ENCODE data around the gene TSPAN3.

Gene TSPAN3

GRCh38 chr15:77083381-77084160 is 12.7 kb upstream of the TSPAN3 start:
- DNase-seq: peak; percentile 88

- DNase-seq: no peak
Observed at GRCh38 chr15:77081971-77082370, 11.1 kb upstream of the TSPAN3 start.

DNA sequence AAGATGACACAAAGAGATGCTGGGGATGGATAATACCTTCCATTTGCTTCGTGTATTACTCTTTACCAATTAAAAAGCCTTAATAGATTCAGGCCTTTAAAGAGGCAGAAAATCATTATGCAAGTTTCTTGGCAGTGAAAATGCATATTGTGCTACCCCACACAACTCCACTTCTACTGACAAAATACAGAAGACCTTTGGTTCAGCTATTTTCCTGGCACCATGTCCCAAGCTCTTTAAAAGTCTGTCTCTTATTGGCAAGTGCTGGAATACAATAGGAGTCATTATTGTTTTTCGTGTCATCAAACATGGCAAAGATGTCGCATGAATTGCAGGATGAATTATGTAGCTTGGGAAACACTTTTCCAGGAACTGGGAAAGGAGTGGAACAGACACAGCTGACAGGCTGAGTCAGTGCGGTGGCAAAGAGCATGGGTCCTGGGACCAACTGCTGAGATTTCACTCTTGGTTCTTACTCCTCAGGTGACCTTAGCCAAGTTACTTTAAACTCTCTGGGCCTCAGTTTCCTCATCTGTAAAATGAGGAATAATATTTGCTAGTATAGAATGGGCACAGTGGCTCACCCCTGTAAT is 5.5 kb upstream of the TSPAN3 start:
- DNase-seq: no peak

GRCh38 chr15:77075528-77075927 is 4.6 kb upstream of the TSPAN3 start:
- no peak for DNase-seq

- DNase-seq: no peak
Observed at GRCh38 chr15:77074350-77074749, 3.4 kb upstream of the TSPAN3 start.

GRCh38 chr15:77071305-77072223 is 655 bp upstream of the TSPAN3 start:
- no peak for DNase-seq

DNA sequence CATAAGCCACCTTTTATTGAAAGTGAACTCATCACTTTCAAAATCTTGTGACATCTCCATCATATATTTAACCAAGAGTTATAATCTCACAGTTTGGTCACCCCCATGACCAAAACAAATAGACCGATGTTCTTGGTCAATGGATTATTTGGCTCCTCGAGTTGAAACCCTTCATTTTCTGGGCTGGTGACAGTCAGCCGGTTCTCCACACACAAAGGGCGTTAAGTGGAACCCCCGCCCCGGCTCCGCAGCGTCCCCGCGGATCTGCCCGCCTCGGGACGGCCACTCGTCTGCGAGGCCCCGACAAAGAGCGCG is 772 bp downstream of the TSPAN3 start:
- DNase-seq: no peak

- no peak for DNase-seq
Observed at GRCh38 chr15:77069521-77070121, 1.3 kb downstream of the TSPAN3 start.

DNA sequence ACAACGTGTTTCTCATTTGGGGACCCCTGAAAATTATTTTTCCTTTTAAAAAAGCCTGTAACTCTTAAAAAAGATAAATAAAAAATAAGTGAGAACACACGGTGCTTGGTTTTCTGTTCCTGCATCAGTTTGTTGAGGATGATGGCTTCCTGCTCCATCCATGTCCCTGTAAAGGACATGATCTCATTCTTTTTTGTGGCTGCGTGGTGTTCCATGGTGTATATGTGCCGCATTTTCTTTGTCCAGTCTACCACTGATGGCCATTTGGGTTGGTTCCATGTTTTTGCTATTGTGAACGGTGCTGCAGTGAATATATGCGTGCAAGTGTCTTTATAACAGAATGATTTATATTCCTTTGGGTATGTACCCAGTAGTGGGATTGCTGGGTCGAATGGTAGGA is 2.3 kb downstream of the TSPAN3 start:
- DNase-seq: no peak

DNA sequence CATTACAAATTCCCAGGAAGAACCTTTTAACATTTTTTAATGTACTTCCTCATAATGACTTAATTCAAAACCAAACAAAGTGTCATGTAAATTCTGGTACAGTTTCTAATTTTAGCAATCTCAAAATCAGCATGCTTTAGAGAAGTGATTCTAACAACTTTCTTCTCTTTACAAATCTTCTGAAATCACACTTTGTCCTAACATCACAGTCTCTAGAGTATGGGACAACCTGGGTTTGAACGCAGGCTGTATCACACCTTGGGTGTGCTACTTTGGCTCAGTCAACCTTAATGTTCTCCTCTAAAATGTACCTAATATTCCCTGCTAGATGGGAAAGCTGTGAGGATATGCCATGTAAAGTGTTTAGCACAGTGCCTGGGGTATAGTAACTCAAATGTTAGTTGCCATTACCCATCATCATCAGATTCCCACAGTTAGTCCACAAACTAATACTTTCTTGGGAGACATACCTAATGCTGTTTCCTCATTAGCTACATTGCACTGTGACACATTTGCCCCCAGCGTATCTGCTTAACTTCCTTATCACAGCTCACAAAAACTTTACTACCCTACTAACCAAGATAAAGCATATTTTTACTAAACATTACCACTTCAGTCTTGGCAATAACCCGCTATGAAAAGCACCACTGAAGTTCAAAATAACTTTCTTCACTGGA is 3.1 kb downstream of the TSPAN3 start:
- no peak for DNase-seq

DNA sequence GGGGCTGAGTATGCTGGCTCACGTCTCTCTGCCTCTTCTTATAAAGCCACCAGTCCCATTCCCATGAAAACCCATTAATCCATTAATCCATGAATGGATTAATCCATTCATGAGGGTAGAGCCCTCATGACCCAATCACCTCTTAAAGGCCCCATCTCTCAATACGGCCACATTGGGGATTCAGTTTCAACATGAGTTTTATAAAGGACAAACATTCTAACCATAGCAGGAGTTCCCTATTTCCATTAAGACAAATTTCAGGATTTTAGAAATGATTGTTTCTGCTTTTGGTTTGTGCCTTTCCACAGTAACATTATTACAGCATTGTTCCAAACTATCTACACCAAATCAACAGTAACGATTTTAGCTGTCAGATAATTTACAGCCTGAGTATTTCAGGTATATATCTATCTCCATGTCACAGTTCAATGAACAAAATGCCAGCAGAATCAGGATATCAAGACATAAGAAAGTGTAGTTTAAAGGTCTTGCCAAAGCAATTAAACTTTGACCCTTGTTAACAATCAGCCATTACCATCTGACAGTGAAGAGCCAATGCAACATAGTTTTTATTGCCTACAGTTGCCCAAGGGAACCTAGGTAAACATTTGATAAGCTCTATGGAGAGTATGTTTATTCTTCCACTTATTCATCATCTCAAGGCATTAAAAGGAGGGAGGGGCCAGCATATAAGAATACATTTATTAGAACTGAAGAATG is 3.8 kb downstream of the TSPAN3 start:
- no peak for DNase-seq

- DNase-seq: no peak
Observed at GRCh38 chr15:77064539-77065308, 6.2 kb downstream of the TSPAN3 start.

GRCh38 chr15:77064063-77064462 is 6.8 kb downstream of the TSPAN3 start:
- no peak for DNase-seq

- DNase-seq: no peak
Observed at GRCh38 chr15:77063249-77063648, 7.7 kb downstream of the TSPAN3 start.

- no peak for DNase-seq
Observed at GRCh38 chr15:77060546-77060945, 10.4 kb downstream of the TSPAN3 start.

DNA sequence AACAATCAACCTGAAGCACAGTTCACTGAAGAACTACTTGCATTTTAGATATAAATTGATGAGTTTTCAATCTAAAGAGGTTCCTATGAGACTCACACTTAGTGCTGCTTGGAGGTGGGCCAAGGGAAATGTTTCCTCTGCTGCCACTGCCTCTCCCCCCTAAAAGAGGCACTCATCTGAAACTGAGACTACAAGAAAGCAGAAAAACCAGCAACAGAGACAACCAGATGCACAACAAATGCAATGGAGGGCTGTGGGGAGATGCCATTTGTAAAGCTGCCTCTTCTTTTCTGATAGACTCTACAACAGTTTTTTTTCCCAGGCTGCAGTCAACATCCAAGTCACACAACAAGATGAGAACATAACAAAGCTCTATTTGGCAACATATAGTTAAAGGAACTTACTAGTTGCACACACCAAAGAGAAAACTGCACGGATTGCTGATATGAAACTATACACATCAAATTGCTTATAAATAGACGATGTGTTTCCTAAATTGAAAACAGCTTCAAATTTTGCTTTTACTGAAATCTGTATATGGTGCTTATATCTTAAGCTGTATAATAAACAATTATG is 11.0 kb downstream of the TSPAN3 start:
- no peak for DNase-seq

GRCh38 chr15:77058468-77058867 is 12.4 kb downstream of the TSPAN3 start:
- DNase-seq: no peak

GRCh38 chr15:77057685-77058084 is 13.2 kb downstream of the TSPAN3 start:
- no peak for DNase-seq

GRCh38 chr15:77057072-77057471 is 13.8 kb downstream of the TSPAN3 start:
- DNase-seq: no peak

DNA sequence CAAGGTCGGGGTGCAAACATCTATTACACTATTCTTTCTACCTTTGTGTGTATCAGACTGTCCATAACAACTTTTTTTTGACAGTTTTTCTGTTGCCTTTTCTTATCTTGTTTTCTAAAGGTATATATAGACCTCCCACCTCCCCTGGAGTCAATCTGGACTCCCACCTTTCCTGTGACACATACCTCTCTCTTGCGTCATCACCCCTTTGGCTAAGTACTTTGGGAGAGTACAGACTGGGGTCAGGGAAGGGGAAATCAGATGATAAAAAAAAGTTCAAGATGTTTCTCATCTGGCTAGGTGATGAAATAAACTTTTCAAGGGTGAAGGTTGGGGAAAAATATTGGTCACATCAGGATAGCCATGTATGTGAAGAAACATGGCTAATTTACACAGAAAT is 17.2 kb downstream of the TSPAN3 start:
- no peak for DNase-seq

GRCh38 chr15:77052556-77052955 is 18.4 kb downstream of the TSPAN3 start:
- no peak for DNase-seq
